Raji (cell line): ENCODE data around the gene CTDSPL2.

Experiments
- POLR2A ChIP-seq: IDR thresholded peaks from 2 replicates; pipeline ENCODE4 v1.6.1; 2011; ENCODE audit warnings: low read depth, low read length, control low read depth; ENCODE audit not compliant: insufficient read depth

The CTDSPL2 gene

GRCh38 chr15:44426975-44427755, at the start of gene CTDSPL2:
Gene CTDSPL2, plus strand, starts transcription at chr15:44427629. Its CDS starts 31,386 bp downstream, at chr15:44459015.
- TF ChIP-seq POLR2A: peak; percentile 92

GRCh38 chr15:44381236-44381635, 46.2 kb upstream of the CTDSPL2 start:
- no peak for TF ChIP-seq POLR2A

- no peak for TF ChIP-seq POLR2A
These were observed 42.0 kb upstream of the CTDSPL2 start for GRCh38 chr15:44385344-44385942.

- no peak for TF ChIP-seq POLR2A
These were observed 33.4 kb upstream of the CTDSPL2 start for GRCh38 chr15:44394062-44394461.

GRCh38 chr15:44394562-44394961, 32.9 kb upstream of the CTDSPL2 start:
- TF ChIP-seq POLR2A: no peak

GRCh38 chr15:44397869-44398268, 29.6 kb upstream of the CTDSPL2 start:
- no peak for TF ChIP-seq POLR2A

- no peak for TF ChIP-seq POLR2A
These were observed 13.4 kb upstream of the CTDSPL2 start for GRCh38 chr15:44414001-44414400.

GRCh38 chr15:44427756-44428724, 611 bp downstream of the CTDSPL2 start:
- no peak for TF ChIP-seq POLR2A

GRCh38 chr15:44435893-44436667, 8.7 kb downstream of the CTDSPL2 start:
- no peak for TF ChIP-seq POLR2A

- TF ChIP-seq POLR2A: no peak
These were observed 11.0 kb downstream of the CTDSPL2 start for GRCh38 chr15:44438402-44438801.

- no peak for TF ChIP-seq POLR2A
These were observed 13.7 kb downstream of the CTDSPL2 start for GRCh38 chr15:44441095-44441501.

- TF ChIP-seq POLR2A: no peak
These were observed 16.1 kb downstream of the CTDSPL2 start for GRCh38 chr15:44443515-44443914.

GRCh38 chr15:44447772-44448376, 20.4 kb downstream of the CTDSPL2 start:
- TF ChIP-seq POLR2A: no peak

GRCh38 chr15:44450172-44450571, 22.7 kb downstream of the CTDSPL2 start:
- no peak for TF ChIP-seq POLR2A

- no peak for TF ChIP-seq POLR2A
These were observed 31.0 kb downstream of the CTDSPL2 start for GRCh38 chr15:44458429-44458828.
